ENCODE data around the gene CXCL16. TPM values are rescaled to one million over a fixed set of nuclear protein-coding genes. Genes with fewer than 3 reads are reported as not detected.
A peak's percentile ranks its signal among the peaks of the same experiment; 100 is the strongest.

The CXCL16 gene
- total and polyA plus RNA-seq, 10 of the 15 experiments (the other 5 are each of a cell fraction or from before 2014, with no cell fraction given) = 0.15 to 2.2 (median 0.65) TPM

DNA sequence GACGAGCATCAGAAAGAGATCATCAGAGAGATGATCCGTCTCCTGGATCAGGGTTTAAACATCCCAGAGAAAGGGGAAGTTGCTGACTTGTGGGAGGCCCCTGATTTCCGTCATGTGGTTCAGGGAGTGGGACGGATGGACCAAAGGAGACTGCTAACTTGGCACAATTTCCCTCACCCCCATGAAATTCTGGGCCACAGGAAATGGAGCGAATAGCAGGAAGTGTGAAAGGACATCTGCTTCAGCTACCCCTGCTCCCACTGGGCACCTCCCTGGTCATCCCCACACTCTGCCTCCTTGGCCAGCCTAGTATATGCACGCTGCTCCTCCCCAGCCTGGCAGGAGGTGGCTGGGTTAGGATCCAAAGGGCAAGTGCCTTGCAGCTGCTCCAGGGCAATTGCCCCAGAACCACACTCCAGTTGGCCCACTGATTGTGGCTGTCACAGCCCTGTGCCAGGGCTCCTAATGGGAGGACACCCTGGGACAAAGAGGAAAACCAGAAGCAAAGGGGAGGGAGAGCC is 28.0 kb downstream of the CXCL16 start (continued):
- TF ChIP-seq, protein P1, sequence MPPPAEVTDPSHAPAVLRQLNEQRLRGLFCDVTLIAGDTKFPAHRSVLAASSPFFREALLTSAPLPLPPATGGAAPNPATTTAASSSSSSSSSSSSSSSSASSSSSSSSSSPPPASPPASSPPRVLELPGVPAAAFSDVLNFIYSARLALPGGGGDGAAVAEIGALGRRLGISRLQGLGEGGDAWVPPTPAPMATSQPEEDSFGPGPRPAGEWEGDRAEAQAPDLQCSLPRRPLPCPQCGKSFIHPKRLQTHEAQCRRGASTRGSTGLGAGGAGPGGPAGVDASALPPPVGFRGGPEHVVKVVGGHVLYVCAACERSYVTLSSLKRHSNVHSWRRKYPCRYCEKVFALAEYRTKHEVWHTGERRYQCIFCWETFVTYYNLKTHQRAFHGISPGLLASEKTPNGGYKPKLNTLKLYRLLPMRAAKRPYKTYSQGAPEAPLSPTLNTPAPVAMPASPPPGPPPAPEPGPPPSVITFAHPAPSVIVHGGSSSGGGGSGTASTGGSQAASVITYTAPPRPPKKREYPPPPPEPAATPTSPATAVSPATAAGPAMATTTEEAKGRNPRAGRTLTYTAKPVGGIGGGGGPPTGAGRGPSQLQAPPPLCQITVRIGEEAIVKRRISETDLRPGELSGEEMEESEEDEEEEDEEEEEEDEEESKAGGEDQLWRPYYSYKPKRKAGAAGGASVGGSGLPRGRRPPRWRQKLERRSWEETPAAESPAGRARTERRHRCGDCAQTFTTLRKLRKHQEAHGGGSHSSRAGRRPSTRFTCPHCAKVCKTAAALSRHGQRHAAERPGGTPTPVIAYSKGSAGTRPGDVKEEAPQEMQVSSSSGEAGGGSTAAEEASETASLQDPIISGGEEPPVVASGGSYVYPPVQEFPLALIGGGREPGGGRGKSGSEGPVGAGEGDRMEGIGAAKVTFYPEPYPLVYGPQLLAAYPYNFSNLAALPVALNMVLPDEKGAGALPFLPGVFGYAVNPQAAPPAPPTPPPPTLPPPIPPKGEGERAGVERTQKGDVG (CRISPR knock-in tag; IDR thresholded peaks at IDR 0.05) = no peak
- no peak for TF ChIP-seq PML (IDR thresholded peaks at IDR 0.05; ENCODE audit: low read length)

DNA sequence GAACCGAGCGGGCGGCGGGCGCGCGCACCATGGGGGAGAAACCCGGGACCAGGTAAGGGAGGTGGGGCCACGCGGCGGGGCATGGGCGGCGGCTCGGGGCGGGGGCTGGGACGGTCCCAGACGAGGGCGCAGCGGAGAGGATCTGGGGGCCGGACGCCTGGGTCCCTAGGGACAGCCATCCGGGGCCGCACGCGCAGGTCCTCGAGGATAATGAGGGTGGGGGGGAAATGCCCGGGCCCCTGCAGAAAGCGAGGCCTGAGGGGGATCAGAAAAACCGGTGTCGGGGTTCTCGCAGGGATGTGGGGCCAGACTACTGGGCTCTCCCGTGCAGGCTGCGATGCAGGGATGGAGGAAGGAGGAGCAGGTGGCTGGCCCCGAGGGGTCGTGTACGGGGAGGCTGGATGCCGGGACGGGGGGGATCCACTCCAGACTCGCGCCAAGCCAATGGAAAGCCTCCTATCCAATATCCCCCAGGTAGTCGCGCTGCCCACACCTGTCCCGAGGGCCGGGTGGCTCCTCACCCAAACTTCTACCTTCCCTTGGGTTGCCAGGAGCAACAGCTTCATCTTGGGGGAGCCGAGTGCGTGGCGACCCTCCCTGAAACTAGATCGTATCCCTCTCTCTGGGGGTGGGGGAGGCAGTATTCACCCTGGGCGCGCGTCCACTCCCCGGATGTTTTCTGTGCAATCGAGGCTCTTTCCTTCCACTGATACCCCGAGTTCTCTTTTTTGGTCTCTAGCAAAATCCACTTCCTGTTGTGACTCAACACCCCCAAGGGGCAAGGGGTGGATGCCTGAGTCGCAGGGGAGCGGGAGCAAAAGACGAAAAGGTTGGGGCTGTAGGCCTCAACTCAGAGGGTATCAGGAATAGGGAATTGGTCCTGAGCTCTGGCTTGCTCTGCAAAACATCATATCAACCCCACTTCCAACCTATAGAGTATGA is 28.8 kb downstream of the CXCL16 start:
- Histone ChIP-seq H3K36me3 (ENCODE audit: control insufficient read depth in 2 of 2, insufficient read depth in 2 of 2, low read length in 1 of 2) (no peaks in the 10 kb centered on the region; a peak in 2 of 4 replicates), H2AFZ (ENCODE audit: control insufficient read depth, low read depth, low read length) (peak overlapping the region; percentile 84), H3K9ac (ENCODE audit: control insufficient read depth, insufficient read depth, low read length) (peak overlapping the region; percentile 85), H3K9me3 (replicated peaks; ENCODE audit: control insufficient read depth, insufficient read depth, low read length) (no peaks in the 10 kb centered on the region; the same call in 2 of the 3 replicates), H3K27me3 (replicated peaks in 1 of 2; ENCODE audit: control insufficient read depth in 2 of 2, insufficient read depth in 2 of 2, low read length in 1 of 2) (no peaks in the 10 kb centered on the region), H3K4me2 (ENCODE audit: control insufficient read depth, insufficient read depth) (peak overlapping the region; percentile 96), H3K27ac (ENCODE audit: control insufficient read depth, insufficient read depth) (peak overlapping the region; percentile 66), H3K4me3 (peak overlapping the region; percentile 80), H3K4me1 (ENCODE audit: control insufficient read depth, insufficient read depth, low read length) (peaks cover 28% of the 10 kb centered on the region), H3K79me2 (ENCODE audit: control insufficient read depth, insufficient read depth, low read length) (peaks cover 19% of the 10 kb centered on the region), H4K20me1 (ENCODE audit: control insufficient read depth, insufficient read depth) (no peaks in the 10 kb centered on the region)
- in situ Hi-C loops (cut with MboI) = loop anchor here (5.0 kb wide), 1 partner anchor 171 kb away; no protein-coding TSS in a partner anchor
- DNase-seq (ENCODE audit: low read depth, low spot score) (no peak), FAIRE-seq (no peak), ATAC-seq (peak; percentile 5)
- BruUV-seq (replicated peaks) = no TSS peak
- ChIA-PET POLR2A (interaction anchor here (0.5 to 3.9 kb wide), 7 partner anchors 8 to 244 kb away, joined by 3 to 23 read pairs (median 6); partner anchors contain the start of genes MED11 and PELP1), SMC1A (ENCODE audit: uncharacterized antibody, unreplicated experiment) (interaction anchor here (0.8 to 2.8 kb wide), 9 partner anchors 8 to 193 kb away, joined by 3 to 11 read pairs (median 3); partner anchors contain the start of genes CHRNE and MED11), CTCF (interaction anchor here (0.7 to 2.5 kb wide), 15 partner anchors 15 to 198 kb away, joined by 3 to 12 read pairs (median 4); partner anchors contain the start of gene CHRNE), RAD21 (ENCODE audit: unreplicated experiment) (interaction anchor here (0.6 to 1.7 kb wide), 20 partner anchors 10 to 256 kb away, joined by 3 to 14 read pairs (median 4); partner anchors contain the start of genes GLTPD2, MED11, MINK1 and PLD2)
- intact Hi-C loops (cut with micrococcal nuclease; ENCODE audit: unreplicated experiment) = loop anchor here (1.0 to 5.0 kb wide), 3 partner anchors 20 to 178 kb away; partner anchors contain the start of genes GLTPD2, MED11 and VMO1
- WGBS (ENCODE audit: insufficient coverage, insufficient replicate concordance, low lambda C conversion rate, missing lambda C conversion rate) = 1% methylated on average over 47 of the region's 57 CpGs
- TF ChIP-seq, protein P2, sequence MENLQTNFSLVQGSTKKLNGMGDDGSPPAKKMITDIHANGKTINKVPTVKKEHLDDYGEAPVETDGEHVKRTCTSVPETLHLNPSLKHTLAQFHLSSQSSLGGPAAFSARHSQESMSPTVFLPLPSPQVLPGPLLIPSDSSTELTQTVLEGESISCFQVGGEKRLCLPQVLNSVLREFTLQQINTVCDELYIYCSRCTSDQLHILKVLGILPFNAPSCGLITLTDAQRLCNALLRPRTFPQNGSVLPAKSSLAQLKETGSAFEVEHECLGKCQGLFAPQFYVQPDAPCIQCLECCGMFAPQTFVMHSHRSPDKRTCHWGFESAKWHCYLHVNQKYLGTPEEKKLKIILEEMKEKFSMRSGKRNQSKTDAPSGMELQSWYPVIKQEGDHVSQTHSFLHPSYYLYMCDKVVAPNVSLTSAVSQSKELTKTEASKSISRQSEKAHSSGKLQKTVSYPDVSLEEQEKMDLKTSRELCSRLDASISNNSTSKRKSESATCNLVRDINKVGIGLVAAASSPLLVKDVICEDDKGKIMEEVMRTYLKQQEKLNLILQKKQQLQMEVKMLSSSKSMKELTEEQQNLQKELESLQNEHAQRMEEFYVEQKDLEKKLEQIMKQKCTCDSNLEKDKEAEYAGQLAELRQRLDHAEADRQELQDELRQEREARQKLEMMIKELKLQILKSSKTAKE (IDR thresholded peaks at IDR 0.05; ENCODE audit: low read depth, poor library complexity, severe bottlenecking) = no peak
- TF ChIP-seq LARP7 (IDR thresholded peaks at IDR 0.05) = no peak
- peak; percentile 47 for TF ChIP-seq IKZF1 (conservative IDR thresholded peaks at IDR 0.05)
- TF ChIP-seq, protein P1 (CRISPR knock-in tag; IDR thresholded peaks at IDR 0.05) = no peak
- TF ChIP-seq DPF2 (IDR thresholded peaks at IDR 0.05) = peak; percentile 40; the same call in 1 of the 2 replicates
- no peak for TF ChIP-seq ZNF24 (IDR thresholded peaks at IDR 0.05)
- TF ChIP-seq NFIC (IDR thresholded peaks at IDR 0.05; ENCODE audit: low read depth, low read length) = no peak
- no peak for TF ChIP-seq RELA (IDR thresholded peaks at IDR 0.05; ENCODE audit: borderline replicate concordance, partially characterized antibody)

Data from GM12878 (cell line).